Measurements from ENCODE around the gene VGLL4.
"Not testable (repeated sequence)": the region's sequence is repeated elsewhere in the genome, so short reads cannot be mapped to it uniquely, and the experiment has no call there.

The VGLL4 gene

DNA sequence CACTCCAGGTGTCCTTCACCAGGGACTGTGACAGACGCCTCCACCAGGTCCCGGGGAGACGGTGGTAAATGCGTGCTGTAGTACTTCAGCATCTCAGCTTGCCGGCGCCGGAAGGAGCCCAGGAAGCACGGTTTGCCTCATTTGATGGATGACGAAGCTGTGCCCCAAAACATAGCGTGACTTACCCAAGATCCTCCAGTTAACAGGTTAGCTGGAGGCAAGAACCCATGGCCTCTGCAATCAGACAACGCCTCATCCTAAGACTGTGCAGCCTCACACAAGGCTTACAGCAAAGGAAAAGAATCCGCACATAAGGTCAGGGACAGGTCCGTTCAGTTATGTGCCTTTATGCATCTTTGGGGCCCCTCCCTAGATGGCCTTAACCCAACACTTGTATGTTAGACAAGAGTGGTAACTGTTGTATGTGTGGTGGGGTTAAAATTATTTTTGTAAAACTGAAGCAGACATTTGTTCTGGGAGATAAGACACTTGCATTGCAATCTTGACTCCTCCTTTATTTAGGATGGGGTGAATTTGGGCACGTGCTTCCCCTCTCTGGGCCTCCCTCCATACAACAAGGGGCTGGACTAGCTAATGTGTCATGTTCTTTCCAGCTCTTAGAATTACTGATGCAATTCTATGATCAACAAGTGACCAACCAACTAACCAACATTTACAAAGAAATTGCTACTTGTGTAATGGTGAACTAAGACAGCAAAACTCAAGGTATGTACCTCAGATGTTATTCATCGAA lies 39.4 kb downstream of the VGLL4 start:
- no peak for DNase-seq

DNA sequence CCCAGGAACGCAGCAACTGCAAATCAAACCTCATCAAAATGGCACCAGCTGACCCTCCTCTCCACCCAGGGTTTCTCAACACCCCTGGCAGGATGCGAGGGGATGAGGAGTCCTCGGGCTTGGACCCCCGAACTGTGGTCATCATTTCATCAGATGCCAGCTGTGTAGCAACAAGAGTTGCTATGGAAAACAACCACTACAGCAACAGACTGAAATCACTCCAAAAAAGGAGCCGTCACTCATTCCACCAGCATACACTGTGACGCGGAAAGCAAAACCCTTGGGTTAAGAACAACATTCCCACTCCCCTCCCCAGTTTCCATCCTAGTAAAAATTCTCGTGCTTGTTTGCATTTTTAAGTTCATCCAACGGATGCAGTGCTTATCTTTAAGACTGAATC lies 40.1 kb downstream of the VGLL4 start:
- DNase-seq: no peak

DNA sequence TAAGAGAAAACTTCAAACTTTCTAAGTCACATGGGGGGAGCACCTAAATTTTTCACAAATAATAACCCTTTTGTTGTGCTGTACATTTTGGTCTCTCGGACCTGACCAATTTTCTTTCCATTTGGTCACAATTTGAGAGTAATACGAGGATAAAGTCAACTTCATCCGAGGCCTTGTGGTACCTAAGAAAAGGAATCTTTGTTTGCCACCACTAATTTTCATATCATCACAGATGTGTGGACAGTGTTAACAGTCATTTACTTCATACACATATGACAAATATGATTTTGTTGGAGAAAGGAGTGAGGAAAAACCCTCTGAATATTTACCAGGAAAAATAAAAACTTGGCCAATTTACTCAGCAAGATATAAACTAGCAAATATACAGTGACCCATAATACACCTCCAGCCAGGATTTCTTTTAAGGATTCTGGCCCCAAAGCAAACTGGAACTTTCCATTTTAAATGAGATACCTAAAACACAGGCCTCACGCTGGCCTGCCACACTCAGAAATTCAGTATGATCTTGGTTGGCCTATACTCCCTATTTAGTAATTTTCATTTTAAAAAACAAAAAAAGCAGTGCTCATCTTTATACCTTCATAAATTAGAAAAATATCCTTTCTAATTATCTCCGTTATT lies 40.7 kb downstream of the VGLL4 start:
- DNase-seq: no peak

DNA sequence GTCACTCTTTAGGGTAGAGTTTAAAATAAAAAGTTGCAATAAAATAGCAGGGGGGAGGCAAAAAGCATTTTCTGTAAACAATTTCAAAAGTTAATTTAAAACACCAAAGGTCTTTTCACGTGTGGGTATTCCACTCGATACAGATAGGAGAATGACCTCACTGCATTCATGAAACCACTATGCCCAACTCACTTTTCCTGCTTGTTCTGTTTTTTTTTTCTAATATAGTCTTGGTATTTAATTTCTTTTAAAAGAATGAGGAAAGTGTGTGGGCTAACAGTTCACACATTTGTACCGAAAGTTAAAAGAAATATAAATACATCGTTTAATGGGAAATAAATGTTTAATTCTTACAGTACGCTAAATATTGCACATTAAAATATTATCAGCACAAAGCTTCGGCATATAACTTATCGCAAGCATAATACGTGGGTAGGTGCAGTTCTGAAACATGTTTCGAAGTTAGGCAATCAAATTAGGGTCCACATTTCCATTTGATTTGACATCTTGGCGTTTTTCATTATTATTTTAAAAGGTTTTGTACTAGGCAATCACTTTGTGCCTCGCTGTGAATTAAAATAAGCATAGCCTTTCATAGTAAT lies 41.4 kb downstream of the VGLL4 start:
- no peak for DNase-seq

DNA sequence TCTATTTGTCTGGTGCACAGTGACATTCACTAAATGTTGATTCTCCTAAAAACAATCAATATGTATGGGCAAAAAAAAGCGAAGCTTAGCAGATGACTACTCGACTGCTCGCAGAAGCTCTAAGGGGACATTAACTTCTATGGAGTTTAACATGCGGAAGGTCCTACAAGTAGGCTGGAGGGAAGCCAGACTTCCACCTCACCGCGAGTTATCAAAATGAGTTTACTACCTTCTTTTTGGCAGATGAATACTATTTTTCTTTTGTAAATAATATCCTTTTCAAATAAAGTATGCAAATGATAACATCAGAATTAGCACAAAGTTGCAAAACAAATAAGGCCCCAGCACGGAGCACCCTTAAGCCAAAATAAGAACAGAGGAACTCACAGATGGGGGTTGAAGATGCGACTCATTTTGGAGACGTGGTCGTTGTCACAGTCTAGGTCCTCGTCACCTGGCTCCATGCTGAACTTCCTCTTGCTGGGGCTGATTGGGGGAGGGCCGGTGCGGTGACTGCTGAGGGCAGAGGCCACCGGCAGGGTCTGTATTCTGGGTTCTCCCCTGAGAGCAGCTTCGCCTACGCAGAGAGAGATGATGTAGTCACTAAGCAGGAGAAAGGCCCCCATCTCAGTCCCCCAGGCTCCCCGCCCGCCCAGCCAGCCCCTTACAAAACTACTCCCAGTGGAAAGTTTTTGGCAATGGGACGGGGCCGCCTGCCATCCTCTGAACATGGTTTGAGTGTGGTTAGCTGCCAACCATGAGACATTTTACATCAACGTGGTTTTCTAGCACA lies 42.1 kb downstream of the VGLL4 start:
- DNase-seq: no peak

DNA sequence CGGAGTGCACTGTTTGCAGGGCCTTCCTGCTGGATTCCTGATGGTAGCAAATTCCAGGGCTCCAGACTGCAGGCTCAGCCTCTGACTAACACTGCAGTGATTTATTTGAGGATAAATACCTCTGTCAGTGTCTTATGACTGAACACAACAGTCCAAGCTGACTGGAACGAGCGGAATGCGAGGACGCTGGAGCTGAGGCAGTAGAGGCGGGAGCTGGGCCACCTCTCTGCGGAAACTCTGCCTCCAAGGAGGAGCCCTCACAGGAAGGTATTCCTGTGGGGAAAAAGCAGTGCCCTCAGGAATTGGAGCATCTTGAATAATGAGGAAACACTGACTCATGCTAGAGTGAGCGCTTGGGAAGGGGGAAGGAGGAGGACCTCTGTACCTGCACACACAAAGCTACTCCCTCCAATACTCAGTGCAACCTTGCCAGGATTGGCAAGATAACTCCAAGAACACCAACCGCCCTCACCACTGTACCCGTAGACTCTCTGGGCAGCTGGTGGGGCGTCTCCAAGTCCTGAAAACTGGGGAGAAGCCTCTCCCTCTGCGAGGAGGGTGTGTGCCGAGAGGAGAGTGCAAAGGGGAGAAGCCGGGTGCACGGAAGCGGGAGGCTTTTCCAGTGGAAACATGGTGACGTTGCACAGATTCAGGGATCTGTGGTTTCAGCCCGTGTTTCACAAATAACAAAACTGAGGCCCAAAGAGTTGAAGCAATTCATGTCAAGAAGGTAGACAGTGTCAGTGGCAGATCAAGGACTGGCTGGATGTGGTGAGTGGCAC lies 43.0 kb downstream of the VGLL4 start:
- DNase-seq: no peak

DNA sequence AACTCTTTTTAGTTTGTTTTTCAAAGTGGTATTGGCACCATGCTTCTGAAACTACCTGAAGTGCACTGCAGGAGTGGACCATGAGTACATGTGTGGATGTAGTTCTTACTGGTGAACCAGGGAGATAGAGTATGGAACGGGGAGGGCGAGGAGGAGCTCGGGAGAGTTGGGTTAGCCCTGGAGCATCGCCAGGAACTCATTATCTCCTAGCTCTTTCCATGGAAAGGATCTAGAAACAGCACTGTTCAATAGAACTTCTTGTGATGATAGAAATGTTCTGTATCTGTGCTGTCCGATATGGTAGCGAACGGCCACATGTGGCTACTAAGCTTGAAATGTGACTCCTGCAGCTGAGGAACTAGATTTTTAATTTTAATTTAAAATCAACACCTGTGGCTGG lies 47.3 kb downstream of the VGLL4 start:
- no peak for DNase-seq

DNA sequence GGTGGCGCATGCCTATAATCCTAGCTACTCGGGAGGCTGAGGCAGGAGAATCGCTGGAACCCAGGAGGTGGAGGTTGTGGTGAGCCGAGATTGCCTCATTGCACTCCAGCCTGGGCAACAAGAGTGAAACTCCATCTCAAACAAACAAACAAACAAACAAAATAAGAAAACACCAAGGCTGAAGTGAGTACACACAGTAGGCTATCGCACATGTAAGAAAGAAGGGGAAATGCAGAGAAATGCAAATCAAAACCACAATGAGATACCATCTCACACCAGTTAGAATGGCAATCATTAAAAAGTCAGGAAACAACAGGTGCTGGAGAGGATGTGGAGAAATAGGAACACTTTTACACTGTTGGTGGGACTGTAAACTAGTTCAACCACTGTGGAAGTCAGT lies 48.7 kb downstream of the VGLL4 start:
- not testable (repeated sequence) for DNase-seq

DNA sequence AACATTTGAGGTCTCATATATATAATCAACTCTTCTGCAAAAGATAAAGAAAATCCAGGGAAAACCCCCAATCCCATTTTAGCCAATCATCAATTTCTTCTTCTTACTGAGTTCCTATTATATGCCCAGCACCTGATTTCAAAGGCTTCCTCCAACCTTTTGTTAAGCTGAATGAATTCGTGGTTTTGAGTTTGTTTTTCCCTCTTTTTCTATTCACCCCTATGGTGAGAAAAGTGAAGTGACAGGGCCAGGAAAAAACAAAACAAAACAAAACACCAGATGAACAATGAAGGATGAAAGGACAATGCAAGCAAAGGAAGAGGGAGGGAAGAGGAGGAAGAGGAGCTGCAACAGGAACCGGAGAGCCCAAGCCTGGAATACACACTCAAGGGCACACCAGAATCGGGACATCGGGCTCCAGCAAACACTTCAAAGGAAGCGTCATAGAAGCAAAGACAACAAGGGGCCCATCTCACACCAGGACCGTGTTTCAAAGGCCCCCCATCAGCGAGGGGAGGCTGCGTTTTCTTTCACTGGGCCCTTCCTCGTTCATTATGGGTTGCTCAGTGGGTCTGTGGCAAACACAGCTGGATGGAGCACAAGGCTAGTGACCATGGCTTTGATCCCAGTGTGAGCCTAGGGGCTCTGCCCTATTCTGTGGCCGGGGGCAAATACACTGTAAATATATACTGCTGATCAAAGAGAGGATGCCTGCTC lies 50.2 kb downstream of the VGLL4 start:
- no peak for DNase-seq

DNA sequence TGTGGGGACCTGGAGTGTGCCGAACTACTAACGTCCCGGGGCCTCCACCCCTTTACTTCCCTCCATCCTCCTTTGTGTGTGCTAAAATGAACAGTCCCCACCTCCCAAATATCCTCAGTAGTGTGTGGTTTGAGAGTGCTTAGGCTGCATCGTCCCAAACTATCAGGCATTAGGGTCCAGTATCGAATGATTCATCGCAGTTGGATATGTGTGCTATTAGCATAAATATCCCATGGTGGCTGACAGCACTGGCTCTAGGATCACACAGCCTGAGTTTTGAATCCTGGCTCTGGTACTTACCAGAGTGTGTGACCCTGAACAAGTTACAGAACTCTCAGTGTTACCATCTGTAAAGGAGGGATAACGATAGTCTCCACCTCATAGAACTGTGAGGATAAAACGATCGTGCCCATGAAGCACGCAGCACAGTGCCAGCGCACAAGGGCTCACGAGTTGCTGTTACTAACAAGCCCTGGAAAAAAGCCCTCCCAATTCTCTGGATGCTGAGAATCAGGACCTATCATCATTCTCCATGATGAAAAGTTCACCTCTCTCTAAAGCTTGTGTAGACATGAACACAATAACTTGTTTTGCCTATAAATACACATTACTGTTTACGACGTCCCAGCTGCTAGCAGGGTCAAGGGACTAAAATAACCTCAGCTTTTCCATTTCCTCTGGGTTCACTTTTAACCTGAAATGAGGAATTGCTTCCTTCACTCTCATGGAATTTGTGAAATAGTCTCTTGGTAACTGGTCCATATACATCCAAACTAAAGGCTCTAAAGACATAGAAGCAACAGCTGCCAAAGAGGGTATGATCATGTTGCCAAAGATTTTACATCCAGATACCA lies 51.0 kb downstream of the VGLL4 start:
- no peak for DNase-seq

DNA sequence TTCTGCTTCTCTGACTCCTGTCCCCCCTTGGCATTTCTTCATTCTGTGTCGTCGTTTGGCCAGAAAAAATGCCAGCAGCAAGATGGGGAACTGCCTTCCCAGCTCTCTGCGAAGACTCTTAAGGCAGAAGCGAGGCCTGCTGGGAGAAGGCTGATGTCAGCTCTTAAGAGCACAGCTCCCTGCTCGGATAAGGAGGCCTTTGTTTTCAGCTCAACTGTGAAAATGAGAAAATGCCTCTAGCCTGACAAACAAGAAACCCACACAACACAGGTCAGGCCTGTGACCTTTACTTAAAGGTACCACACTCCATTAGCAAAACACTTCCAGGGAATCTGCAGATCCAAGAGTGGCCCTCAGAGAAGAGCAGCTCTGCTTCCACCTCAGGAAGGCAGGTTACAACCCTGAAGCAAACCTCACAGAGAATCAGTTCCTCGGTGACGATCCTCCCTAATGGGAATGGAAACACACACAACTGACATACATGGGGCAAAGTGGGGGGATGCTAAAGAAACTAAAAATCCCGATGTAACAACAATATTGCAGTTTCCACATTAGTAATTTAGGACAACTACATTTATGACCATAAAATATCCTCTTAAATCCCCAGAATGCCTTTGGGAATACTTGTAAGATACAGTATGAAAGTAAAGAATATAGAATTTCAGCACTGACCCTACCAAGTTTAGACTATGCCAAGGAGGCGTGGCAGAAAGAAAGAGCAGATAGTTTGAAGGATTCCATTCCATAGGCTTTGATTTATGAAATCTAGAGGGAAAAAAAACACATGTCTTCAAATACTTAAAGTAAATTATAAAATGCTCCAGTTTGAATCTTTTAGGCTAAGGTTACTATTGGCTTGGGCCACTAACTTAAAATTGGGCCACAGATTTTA lies 52.1 kb downstream of the VGLL4 start:
- no peak for DNase-seq

DNA sequence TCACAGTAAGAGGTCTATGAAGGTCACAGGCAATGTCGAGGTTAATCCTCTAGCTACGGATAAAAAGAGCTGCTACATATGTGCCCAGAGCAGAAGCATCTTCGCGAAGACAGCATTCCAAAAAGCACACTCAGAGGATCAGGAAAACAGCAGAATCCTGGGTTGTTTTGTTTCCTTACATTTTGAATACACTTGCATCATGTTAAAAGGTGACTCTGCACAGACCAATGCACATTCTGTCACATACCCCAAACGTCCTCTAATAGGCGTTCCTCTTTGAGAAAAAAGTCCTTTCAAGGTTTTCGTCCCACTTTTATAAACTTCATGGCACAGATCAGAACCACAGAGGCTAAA lies 52.7 kb downstream of the VGLL4 start:
- no peak for DNase-seq

DNA sequence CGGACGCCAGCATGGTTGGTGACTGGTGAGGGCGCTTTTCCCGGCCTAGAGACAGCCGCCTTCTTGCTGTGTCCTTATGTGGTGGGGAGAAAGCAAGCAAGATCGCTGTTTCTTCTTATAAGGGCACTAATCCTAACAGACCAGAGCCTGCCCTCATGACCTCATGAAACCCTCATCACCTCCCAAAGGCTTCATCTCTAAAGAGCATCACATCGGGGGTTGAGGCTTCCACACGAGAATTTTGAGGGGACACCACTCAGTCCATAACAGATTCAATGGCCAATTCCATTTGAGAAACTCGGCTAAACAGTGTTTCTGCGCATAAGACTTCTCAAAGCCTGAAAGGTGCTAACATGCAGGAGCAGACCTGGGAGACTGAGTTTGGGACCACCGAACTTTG lies 54.0 kb downstream of the VGLL4 start:
- DNase-seq: no peak

DNA sequence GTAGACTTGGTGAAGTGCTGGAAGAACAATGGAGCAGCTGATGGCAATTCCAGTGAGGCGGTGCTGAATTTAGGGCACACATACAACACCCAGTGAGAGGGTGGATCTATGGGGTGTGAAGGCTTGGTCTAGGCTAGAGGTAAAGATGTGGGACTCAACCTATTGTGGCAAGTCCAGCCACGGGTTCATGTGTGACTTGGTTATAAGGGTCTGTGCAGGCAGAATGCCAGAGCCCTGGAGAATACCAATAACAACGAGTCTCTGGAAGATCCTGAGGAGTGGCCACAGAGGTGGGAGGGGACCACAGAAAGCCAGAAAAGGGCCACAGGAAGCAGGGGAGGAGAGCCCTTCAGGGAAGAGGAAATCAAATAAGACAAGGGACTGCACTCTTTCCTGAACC lies 55.0 kb downstream of the VGLL4 start:
- no peak for DNase-seq

DNA sequence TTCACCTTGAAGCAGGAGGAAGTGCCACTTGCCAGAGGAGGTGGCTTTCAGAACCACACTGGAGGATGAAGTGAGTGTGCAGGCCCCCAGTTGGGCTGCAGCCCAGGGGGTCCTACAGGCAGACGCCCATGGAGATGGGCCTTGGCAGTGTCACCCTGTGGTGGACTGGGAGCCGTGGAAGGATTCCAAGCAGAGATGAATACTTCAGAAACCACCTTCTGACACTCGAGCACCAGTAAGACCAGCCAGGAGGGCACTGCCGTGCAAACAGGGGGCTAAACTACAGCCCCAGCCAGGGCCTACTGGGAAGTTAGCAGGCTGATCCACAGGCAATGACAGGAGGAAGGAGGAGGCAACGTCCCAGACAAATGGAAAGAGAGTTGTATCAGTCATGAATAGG lies 55.4 kb downstream of the VGLL4 start:
- DNase-seq: no peak

DNA sequence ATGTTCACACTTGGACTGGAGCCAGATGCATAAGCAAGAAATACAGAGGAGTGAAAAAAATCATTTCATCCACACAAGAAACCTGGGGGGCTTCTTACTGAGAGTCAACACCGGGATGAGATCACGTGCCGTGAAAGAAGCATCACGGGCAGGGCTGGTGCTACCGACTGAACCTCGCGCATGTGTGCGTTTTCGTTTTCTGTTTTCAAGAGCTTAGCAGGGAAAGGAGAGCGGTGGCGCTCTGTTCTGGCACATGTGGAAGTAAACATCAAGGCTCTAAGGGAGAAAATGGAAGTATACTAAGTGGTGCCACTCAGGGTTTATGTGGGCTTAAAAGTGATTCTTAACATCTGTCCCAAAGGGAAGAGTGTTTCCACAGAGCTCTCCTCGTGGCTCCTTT lies 55.9 kb downstream of the VGLL4 start:
- DNase-seq: no peak

DNA sequence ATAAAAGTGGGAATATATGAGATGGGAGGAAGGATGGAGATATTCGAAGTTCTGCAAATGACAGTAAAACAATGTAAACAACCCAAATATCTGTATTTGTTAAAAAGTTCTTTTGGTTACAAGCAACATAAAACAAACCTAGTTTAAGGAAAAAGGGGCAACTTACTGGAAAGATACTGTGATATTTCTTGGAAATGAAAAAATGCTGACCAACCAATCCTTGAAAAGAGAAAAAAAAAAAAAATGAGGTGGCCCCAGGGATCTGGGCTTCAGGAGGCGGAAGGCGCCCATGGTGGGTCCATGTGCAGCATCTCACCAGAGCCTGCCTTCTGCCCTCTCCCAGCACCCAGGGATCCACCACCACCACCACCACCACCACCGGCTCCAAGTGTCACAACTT lies 59.1 kb downstream of the VGLL4 start:
- no peak for DNase-seq

DNA sequence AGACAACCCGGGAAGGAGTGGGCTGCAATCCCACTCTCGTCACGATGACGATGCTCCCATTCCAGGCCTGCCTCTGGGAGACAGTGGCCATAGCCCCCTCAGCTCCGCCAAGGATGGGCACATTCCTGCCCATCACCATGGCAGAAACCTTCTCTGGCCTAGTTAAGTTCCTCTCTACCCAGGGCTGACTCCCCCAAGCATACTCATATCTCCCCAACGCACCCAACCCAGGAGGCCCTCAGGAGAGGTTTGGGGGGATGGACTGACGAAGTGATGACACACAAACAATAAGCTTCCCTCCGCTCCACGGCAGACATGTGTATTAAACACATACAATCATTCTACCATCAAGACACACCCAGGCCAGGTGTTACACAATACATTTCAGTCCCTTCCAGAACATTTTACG lies 60.1 kb downstream of the VGLL4 start:
- DNase-seq: no peak

DNA sequence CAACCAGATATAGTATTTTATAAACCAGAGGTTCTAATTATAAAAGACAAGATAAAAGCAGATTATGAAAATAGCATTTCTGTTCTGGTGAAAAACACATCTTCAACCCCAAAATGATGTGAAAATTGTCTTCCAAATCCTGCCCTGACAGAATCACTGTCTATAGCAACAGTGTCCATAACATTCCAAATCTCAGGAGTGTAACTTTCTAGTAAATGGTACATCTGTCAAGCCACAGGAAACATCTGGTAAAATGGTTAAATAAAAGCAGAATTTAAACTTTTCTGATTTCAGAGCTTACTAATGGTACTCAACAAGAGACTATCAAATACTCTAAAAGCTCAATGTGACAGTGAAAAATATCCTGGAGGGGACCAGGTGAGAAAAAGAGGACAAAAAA lies 60.5 kb downstream of the VGLL4 start:
- DNase-seq: no peak
